Progenitor cell of endocrine pancreas (in vitro differentiated cells): ENCODE data around the gene BCL2L14. TPM values are rescaled to one million over a fixed set of nuclear protein-coding genes. Genes with fewer than 3 reads are reported as not detected.

Experiments
- DNase-seq: peaks from one replicate; pipeline ENCODE4 v3.0.0; 2021; ENCODE audit warnings: low spot score; ENCODE audit not compliant: unreplicated experiment
- H3K27ac Mint-ChIP-seq: 2 replicates; pipeline ENCODE4 v1.8.0; 2021; ENCODE audit warnings: mild to moderate bottlenecking, moderate library complexity, mixed read lengths
- H3K27me3 Mint-ChIP-seq: 2 replicates; pipeline ENCODE4 v1.8.0; 2021; ENCODE audit warnings: mixed read lengths
- H3K36me3 Mint-ChIP-seq: 2 replicates; pipeline ENCODE4 v1.8.0; 2022; ENCODE audit warnings: mixed read lengths; ENCODE audit not compliant: insufficient read depth
- H3K4me1 Mint-ChIP-seq: 2 replicates; pipeline ENCODE4 v1.8.0; 2021; ENCODE audit warnings: low read depth, mixed read lengths
- H3K4me3 Mint-ChIP-seq: 2 replicates; pipeline ENCODE4 v1.8.0; 2021; ENCODE audit warnings: low read depth, mild to moderate bottlenecking, moderate library complexity, mixed read lengths
- H3K9me3 Mint-ChIP-seq: 2 replicates; pipeline ENCODE4 v1.8.0; 2021; ENCODE audit warnings: low read depth, mixed read lengths
- total RNA-seq: library from RNA; stranded (reverse); gene quantifications from 2 replicates; pipeline ENCODE4 v1.2.1, GENCODE V29; 2021
- TF ChIP-seq, protein P1 (sequence below): fragments of 200-600 bp; sonication (generic); IDR thresholded peaks from one replicate; pipeline ENCODE4 v1.5.0; 2021; ENCODE audit warnings: antibody characterized with exemption, mild to moderate bottlenecking; ENCODE audit not compliant: unreplicated experiment

BCL2L14 gene
- total RNA-seq, 1 donor from 2014 or later, result 1.4 TPM

DNA sequence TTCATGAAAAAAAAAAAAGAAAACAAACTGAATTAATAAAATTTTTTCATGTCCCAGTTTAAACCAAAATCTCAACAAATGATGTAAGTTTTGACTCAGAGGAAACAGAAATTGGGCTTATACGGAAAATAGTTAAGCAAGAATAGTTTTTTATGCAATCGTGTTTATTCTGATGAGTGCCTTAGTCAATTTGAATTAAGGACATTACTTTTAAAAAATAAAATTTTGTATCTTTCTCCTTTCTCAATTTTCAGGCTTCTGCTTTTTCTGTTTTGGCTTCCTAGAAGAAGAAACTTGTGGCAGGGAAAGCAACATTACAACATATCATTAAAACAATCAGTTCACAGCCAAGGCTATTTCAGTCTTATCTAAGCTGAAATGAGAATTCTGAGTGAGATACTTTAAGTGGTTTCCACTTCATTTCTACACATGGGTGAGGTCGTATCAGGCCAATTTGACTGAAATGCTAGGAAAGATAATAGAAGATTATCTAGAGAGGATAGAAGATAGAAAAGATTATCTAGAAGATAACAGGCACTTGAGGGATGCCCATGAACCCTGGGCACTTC lies 52.4 kb downstream of the BCL2L14 start:
- peaks cover 16% of the 10 kb centered on the region for H3K4me1 Mint-ChIP-seq
- no peaks in the 10 kb centered on the region for H3K27me3 Mint-ChIP-seq
- peaks cover 49% of the 10 kb centered on the region for H3K36me3 Mint-ChIP-seq
- no peak overlapping the region for H3K27ac Mint-ChIP-seq
- no peak overlapping the region for H3K4me3 Mint-ChIP-seq
- TF ChIP-seq, protein P1, sequence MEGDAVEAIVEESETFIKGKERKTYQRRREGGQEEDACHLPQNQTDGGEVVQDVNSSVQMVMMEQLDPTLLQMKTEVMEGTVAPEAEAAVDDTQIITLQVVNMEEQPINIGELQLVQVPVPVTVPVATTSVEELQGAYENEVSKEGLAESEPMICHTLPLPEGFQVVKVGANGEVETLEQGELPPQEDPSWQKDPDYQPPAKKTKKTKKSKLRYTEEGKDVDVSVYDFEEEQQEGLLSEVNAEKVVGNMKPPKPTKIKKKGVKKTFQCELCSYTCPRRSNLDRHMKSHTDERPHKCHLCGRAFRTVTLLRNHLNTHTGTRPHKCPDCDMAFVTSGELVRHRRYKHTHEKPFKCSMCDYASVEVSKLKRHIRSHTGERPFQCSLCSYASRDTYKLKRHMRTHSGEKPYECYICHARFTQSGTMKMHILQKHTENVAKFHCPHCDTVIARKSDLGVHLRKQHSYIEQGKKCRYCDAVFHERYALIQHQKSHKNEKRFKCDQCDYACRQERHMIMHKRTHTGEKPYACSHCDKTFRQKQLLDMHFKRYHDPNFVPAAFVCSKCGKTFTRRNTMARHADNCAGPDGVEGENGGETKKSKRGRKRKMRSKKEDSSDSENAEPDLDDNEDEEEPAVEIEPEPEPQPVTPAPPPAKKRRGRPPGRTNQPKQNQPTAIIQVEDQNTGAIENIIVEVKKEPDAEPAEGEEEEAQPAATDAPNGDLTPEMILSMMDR, result no peak
- DNase-seq, result no peak
- H3K9me3 Mint-ChIP-seq, result no peaks in the 10 kb centered on the region

DNA sequence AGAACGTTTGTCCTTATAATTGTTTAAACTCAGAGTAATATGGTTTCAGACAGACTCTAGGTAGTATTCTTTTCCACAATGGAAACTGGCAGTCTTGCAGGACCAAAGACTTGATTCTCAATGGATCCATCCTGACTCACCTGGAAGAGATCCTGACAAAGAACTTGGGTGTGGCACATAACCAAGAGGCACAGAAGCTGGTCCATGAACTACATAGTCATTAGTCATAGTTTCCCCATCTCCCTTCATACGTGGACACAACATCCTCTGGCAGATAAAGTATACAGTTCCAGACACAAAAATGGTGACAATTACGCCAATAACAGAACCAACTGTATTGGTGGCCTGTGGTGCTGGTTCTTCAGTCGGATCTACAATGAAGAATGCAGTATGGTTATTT lies 55.8 kb downstream of the BCL2L14 start:
- DNase-seq, result no peak
- Mint-ChIP-seq H3K9me3 (no peaks in the 10 kb centered on the region), H3K4me1 (no peaks in the 10 kb centered on the region), H3K27me3 (no peaks in the 10 kb centered on the region), H3K27ac (no peak overlapping the region), H3K4me3 (no peak overlapping the region), H3K36me3 (peaks cover 45% of the 10 kb centered on the region)
- TF ChIP-seq, protein P1, result no peak

GRCh38 chr12:12127304-12127703 lies 56.6 kb downstream of the BCL2L14 start:
- TF ChIP-seq, protein P1, result no peak
- no peaks in the 10 kb centered on the region for H3K27me3 Mint-ChIP-seq
- no peak overlapping the region for H3K4me3 Mint-ChIP-seq
- no peak for DNase-seq
- H3K36me3 Mint-ChIP-seq, result peaks cover 46% of the 10 kb centered on the region
- H3K9me3 Mint-ChIP-seq, result no peaks in the 10 kb centered on the region
- no peaks in the 10 kb centered on the region for H3K4me1 Mint-ChIP-seq
- peak overlapping the region; percentile 18 for H3K27ac Mint-ChIP-seq

GRCh38 chr12:12128670-12129069 lies 57.9 kb downstream of the BCL2L14 start:
- no peaks in the 10 kb centered on the region for H3K9me3 Mint-ChIP-seq
- no peak for DNase-seq
- H3K4me1 Mint-ChIP-seq, result no peaks in the 10 kb centered on the region
- H3K36me3 Mint-ChIP-seq, result peaks cover 43% of the 10 kb centered on the region
- no peak overlapping the region for H3K27ac Mint-ChIP-seq
- TF ChIP-seq, protein P1, result no peak
- H3K27me3 Mint-ChIP-seq, result no peaks in the 10 kb centered on the region
- no peak overlapping the region for H3K4me3 Mint-ChIP-seq

- Mint-ChIP-seq H3K36me3 (peaks cover 39% of the 10 kb centered on the region), H3K27ac (peak overlapping the region; percentile 4), H3K27me3 (no peaks in the 10 kb centered on the region), H3K4me3 (no peak overlapping the region), H3K9me3 (no peaks in the 10 kb centered on the region), H3K4me1 (peaks cover 1% of the 10 kb centered on the region)
- no peak for DNase-seq
- TF ChIP-seq, protein P1, result no peak
Measured at GRCh38 chr12:12133259-12133658, 62.5 kb downstream of the BCL2L14 start.
